HFFc6 (cell line): Measurements from ENCODE around the gene FLNC. TPM values are rescaled to one million over a fixed set of nuclear protein-coding genes. Genes with fewer than 3 reads are reported as not detected.

Experiments used
- DNase-seq: peaks from one replicate; pipeline ENCODE4 v3.0.0-alpha.2; 2018
- H3K27ac Mint-ChIP-seq: 2 replicates; pipeline ENCODE4 v1.8.0; 2020; ENCODE audit warnings: mild to moderate bottlenecking, mixed read lengths
- H3K27me3 Mint-ChIP-seq: 2 replicates; pipeline ENCODE4 v1.8.0; 2021; ENCODE audit warnings: mild to moderate bottlenecking, moderate library complexity, mixed read lengths; ENCODE audit not compliant: insufficient read depth
- H3K36me3 Mint-ChIP-seq: 2 replicates; pipeline ENCODE4 v1.8.0; 2021; ENCODE audit warnings: low read depth, mixed read lengths
- H3K4me1 Mint-ChIP-seq: 2 replicates; pipeline ENCODE4 v1.8.0; 2020; ENCODE audit warnings: low read depth, mixed read lengths
- H3K4me3 Mint-ChIP-seq: 2 replicates; pipeline ENCODE4 v1.8.0; 2020; ENCODE audit warnings: mild to moderate bottlenecking, moderate library complexity, mixed read lengths
- H3K9me3 Mint-ChIP-seq: 2 replicates; pipeline ENCODE4 v1.8.0; 2020; ENCODE audit warnings: mild to moderate bottlenecking, mixed read lengths
- CTCF ChIP-seq: fragments of 200-600 bp; sonication (generic); IDR thresholded peaks from 2 replicates; pipeline ENCODE4 v1.5.0; 2021; ENCODE audit warnings: antibody characterized with exemption, mild to moderate bottlenecking
- total RNA-seq, 6 experiments: library from RNA; stranded (reverse); fragmentation: NEBNext Ultra II Directional; extraction: Animal tissue kit (Norgen Biotek cat#: 25700); gene quantifications; 2 replicates in 1 of 6; 3 replicates in 5 of 6; pipeline ENCODE4 v1.2.3, GENCODE V29; 2021

The FLNC gene
- total RNA-seq, 6 experiments from 2014 or later, result 492 to 540 (median 512) TPM

DNA sequence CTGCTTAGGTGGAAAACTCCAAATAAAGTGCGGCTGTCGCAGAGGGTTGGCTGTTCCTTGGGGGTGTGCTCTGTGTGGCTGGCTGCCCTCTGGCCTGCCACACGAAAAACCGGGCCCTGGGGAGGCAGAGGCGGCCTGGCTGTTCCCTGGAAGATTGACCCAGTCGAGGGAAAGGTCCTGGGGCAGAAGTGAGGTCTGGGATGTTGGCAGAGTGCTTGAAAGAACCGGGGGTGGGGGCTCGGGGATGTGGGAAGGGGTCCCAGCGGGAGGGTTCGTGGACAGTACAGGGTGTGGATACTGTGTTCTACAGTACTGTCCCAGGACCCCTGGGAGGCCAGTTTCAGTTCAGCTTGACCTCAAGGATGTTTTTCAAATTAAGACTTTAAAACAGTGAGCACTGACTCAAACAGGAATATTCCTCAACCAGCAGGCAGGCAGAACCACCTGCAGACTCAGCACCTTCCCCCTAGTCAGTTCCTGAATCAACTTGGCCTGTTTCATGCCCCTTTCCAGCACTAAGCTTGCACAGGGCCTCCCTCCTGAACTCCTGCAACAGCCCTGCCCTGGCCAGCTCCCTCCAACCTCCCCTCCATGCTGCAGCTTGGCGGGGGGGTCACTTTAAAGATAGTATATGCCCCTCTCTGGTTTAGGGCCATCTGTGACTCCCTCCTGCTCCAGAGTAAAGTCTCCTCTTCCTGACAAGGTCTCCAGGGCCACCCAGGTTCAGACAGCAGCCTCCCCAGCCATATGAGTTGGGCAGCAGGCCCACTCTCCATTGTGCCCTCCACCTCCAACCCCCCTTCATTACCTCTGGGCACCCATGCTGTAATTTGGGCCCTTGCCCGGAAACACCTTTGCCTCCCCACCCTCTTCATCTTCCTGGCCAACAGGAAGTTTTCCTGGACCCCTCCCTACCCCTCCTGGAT, 29.3 kb downstream of the FLNC start:
- Mint-ChIP-seq H3K27ac (peak overlapping the region; percentile 63), H3K4me1 (peaks cover 38% of the 10 kb centered on the region), H3K4me3 (no peak overlapping the region; the same call in 1 of the 2 replicates), H3K36me3 (peaks cover 31% of the 10 kb centered on the region; the same call in 1 of the 2 replicates), H3K27me3 (peaks cover 38% of the 10 kb centered on the region), H3K9me3 (peaks cover 6% of the 10 kb centered on the region; the same call in 1 of the 2 replicates)
- no peak for DNase-seq
- TF ChIP-seq CTCF, result no peak

GRCh38 chr7:128860158-128861073, 30.2 kb downstream of the FLNC start:
- peaks cover 6% of the 10 kb centered on the region; the same call in 1 of the 2 replicates for H3K9me3 Mint-ChIP-seq
- peak overlapping the region; percentile 7; the same call in 1 of the 2 replicates for H3K4me3 Mint-ChIP-seq
- H3K4me1 Mint-ChIP-seq, result peaks cover 47% of the 10 kb centered on the region
- peaks cover 41% of the 10 kb centered on the region for H3K27me3 Mint-ChIP-seq
- H3K36me3 Mint-ChIP-seq, result peaks cover 32% of the 10 kb centered on the region
- H3K27ac Mint-ChIP-seq, result peak overlapping the region; percentile 63
- DNase-seq, result peak; percentile 64
- TF ChIP-seq CTCF, result peak; percentile 42; the same call in 1 of the 2 replicates

DNA sequence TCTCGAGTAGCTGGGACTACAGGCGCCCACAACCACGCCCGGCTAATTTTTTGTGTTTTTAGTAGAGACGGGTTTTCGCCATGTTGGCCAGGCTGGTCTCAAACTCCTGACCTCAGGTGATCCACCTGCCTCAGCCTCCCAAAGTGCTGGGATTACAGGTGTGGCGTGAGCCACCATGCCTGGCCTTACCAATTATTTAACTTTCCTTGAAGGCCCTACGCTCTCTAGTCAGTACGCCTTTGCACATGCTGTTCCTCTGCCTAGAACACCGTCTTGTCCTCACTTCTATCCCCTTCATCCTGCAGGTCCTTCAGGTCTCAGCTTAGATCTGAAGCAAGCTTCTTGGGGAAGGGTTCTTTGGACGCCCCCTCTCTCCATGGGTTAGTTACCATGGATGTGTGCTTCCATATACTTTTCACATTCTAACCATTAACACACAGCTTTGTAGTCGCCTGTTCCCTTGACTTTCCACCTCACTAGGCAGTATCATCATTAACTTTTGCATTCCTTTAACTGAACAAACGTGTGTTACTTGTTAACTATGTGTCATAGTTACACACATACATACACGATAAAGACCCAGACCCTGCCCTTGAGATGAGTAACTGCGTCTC, 31.9 kb downstream of the FLNC start:
- Mint-ChIP-seq H3K9me3 (peaks cover 6% of the 10 kb centered on the region; the same call in 1 of the 2 replicates), H3K36me3 (peaks cover 31% of the 10 kb centered on the region), H3K27ac (peak overlapping the region; percentile 92), H3K27me3 (peaks cover 50% of the 10 kb centered on the region), H3K4me3 (peak overlapping the region; percentile 97), H3K4me1 (peaks cover 52% of the 10 kb centered on the region)
- no peak for DNase-seq
- no peak for TF ChIP-seq CTCF

- Mint-ChIP-seq H3K4me1 (peaks cover 52% of the 10 kb centered on the region), H3K36me3 (peaks cover 31% of the 10 kb centered on the region), H3K27me3 (peaks cover 50% of the 10 kb centered on the region), H3K9me3 (peaks cover 6% of the 10 kb centered on the region; the same call in 1 of the 2 replicates), H3K27ac (peak within 1 kb of the TSS; percentile 92), H3K4me3 (peak within 1 kb of the TSS; percentile 97)
- DNase-seq, result peak; percentile 96
- TF ChIP-seq CTCF, result no peak
Observed at GRCh38 chr7:128862571-128863432, 32.6 kb downstream of the FLNC start, which contains the start of gene ATP6V1F. ATP6V1F (plus strand) TSS chr7:128862856; CDS start chr7:128862905, 49 bp downstream.
